Keratinocyte (primary cell): ENCODE data around the gene DDX42. TPM values are rescaled to one million over a fixed set of nuclear protein-coding genes. Genes with fewer than 3 reads are reported as not detected.

Source experiments
- DNase-seq: peaks from one replicate; pipeline ENCODE4 v3.0.0-alpha.2; 2011; ENCODE audit warnings: low read depth, missing footprints, low spot score
- FAIRE-seq: peaks from 2 replicates; lab custom pipeline; 2011; peaks lifted over from hg19 to GRCh38; lab: Jason Lieb, UNC
- H2AFZ ChIP-seq: 2 replicates; pipeline ENCODE4 v1.6.0; 2012; ENCODE audit warnings: low read length, control low read depth, inconsistent platforms; ENCODE audit not compliant: control insufficient read depth
- H3K27ac ChIP-seq: 2 replicates; pipeline ENCODE4 v1.5.1; 2011; ENCODE audit warnings: low read length; ENCODE audit not compliant: control insufficient read depth, insufficient read depth
- H3K27me3 ChIP-seq: 3 replicates; pipeline ENCODE4 v1.6.0; 2011; ENCODE audit warnings: low read length; ENCODE audit not compliant: control insufficient read depth, insufficient read depth; ENCODE audit errors: extremely low read depth
- H3K36me3 ChIP-seq, 2 experiments: 2 replicates in 1 of 2; 3 replicates in 1 of 2; pipeline ENCODE4 v1.5.1; 2011; ENCODE audit warnings: low read length in 2 of 2, mild to moderate bottlenecking in 1 of 2; ENCODE audit not compliant: control insufficient read depth in 2 of 2, insufficient read depth in 2 of 2; ENCODE audit errors: extremely low read depth in 1 of 2
- H3K4me1 ChIP-seq: 3 replicates; pipeline ENCODE4 v1.5.1; 2011; ENCODE audit warnings: low read length; ENCODE audit not compliant: control insufficient read depth, insufficient read depth; ENCODE audit errors: extremely low read depth
- H3K4me2 ChIP-seq: 3 replicates; pipeline ENCODE4 v1.6.0; 2011; ENCODE audit warnings: low read depth, low read length; ENCODE audit not compliant: control insufficient read depth, insufficient read depth; ENCODE audit errors: extremely low read depth
- H3K4me3 ChIP-seq, 3 experiments: fragments of 200-600 bp in 1 of 3; sonication (generic) in 1 of 3; 2 replicates in 2 of 3; 3 replicates in 1 of 3; pipeline ENCODE4 v1.5.1; 2011 to 2016; ENCODE audit warnings: low read length in 3 of 3, mild to moderate bottlenecking in 3 of 3, control low read depth in 2 of 3, inconsistent platforms in 1 of 3, low read depth in 1 of 3, mixed read lengths in 1 of 3, mixed run types in 1 of 3, moderate library complexity in 1 of 3; ENCODE audit not compliant: control insufficient read depth in 2 of 3, insufficient read depth in 2 of 3; ENCODE audit errors: extremely low read depth in 1 of 3
- H3K79me2 ChIP-seq: 2 replicates; pipeline ENCODE4 v1.6.0; 2012; ENCODE audit warnings: low read length; ENCODE audit not compliant: control insufficient read depth, insufficient read depth
- H3K9ac ChIP-seq: 3 replicates; pipeline ENCODE4 v1.6.0; 2011; ENCODE audit warnings: low read length; ENCODE audit not compliant: control insufficient read depth, insufficient read depth; ENCODE audit errors: extremely low read depth
- H3K9me1 ChIP-seq: 3 replicates; pipeline ENCODE4 v1.6.0; 2011; ENCODE audit warnings: low read length; ENCODE audit not compliant: control insufficient read depth, insufficient read depth; ENCODE audit errors: extremely low read depth
- H3K9me3 ChIP-seq: 2 replicates; pipeline ENCODE4 v1.5.1; 2012; ENCODE audit warnings: low read depth, low read length; ENCODE audit not compliant: control insufficient read depth
- H4K20me1 ChIP-seq: 3 replicates; pipeline ENCODE4 v1.6.0; 2011; ENCODE audit warnings: low read length; ENCODE audit not compliant: control insufficient read depth, insufficient read depth; ENCODE audit errors: extremely low read depth
- CTCF ChIP-seq, 3 experiments: IDR thresholded peaks in 1 of 3; conservative IDR thresholded peaks in 1 of 3; optimal IDR thresholded peaks in 1 of 3; 2 replicates in 2 of 3; 3 replicates in 1 of 3; pipeline versions ENCODE3 to v1.5.1; 2011; ENCODE audit warnings: low read length in 3 of 3, mild to moderate bottlenecking in 3 of 3, moderate library complexity in 2 of 3, control low read depth in 1 of 3, inconsistent platforms in 1 of 3; ENCODE audit not compliant: insufficient read depth in 2 of 3; ENCODE audit errors: extremely low read depth in 1 of 3
- EZH2 ChIP-seq: IDR thresholded peaks from one replicate; pipeline ENCODE4 v1.6.1; 2012; ENCODE audit warnings: inconsistent platforms, mild to moderate bottlenecking, low read length, moderate library complexity
- dilution Hi-C: fragments of 300-500 bp; cut with MboI; formaldehyde crosslinking; loops from one replicate; pipeline ENCODE4 v1.7.0; 2020; ENCODE audit warnings: low sequenced_read_pairs; ENCODE audit not compliant: extremely low pct_ligation_motif_present
- polyA plus RNA-seq, 5 experiments: library from polyadenylated mRNA; depleted of rRNA in 3 of 5; stranded (reverse) in 3 of 5; stranded (forward) in 1 of 5; unstranded in 1 of 5; fragments of >200 nt; gene quantifications; 1 replicate in 1 of 5; 2 replicates in 3 of 5; 3 replicates in 1 of 5; pipeline versions ENCODE4 v1.2.1 to v1.2.3, GENCODE V29; 2011 to 2012; ENCODE audit warnings: missing spikeins in 2 of 5, low read depth in 1 of 5, low replicate concordance in 1 of 5

The DDX42 gene
- polyA plus RNA-seq, 1 donor (not counting 4 experiments of a cell fraction or from before 2014, with no cell fraction given) = 116 TPM

- H3K9me1 ChIP-seq = no peaks in the 10 kb centered on the region
- dilution Hi-C loops = no loop called here
- no peak overlapping the region for H2AFZ ChIP-seq
- no peak overlapping the region for H3K27ac ChIP-seq
- no peak overlapping the region for H3K4me2 ChIP-seq
- no peak overlapping the region for H3K4me3 ChIP-seq
- FAIRE-seq = no peak
- no peaks in the 10 kb centered on the region for H3K27me3 ChIP-seq
- H4K20me1 ChIP-seq = no peaks in the 10 kb centered on the region
- no peaks in the 10 kb centered on the region for H3K79me2 ChIP-seq
- no peak overlapping the region for H3K9ac ChIP-seq
- H3K9me3 ChIP-seq = no peaks in the 10 kb centered on the region
- no peak for TF ChIP-seq CTCF (optimal IDR thresholded peaks at IDR 0.05 in 1 of 3, IDR thresholded peaks at IDR 0.05 in 1 of 3, conservative IDR thresholded peaks at IDR 0.05 in 1 of 3; ENCODE audit: extremely low read depth in 1 of 3, insufficient read depth in 2 of 3, low read length in 3 of 3)
- DNase-seq = no peak
- H3K36me3 ChIP-seq = peaks cover 18 to 40% of the 10 kb centered on the region in 2 experiments
- no peaks in the 10 kb centered on the region for H3K4me1 ChIP-seq
Measured at GRCh38 chr17:63752707-63753106, 21.3 kb upstream of the DDX42 start.

GRCh38 chr17:63753215-63753614 is 20.8 kb upstream of the DDX42 start:
- no peak overlapping the region for H3K4me3 ChIP-seq
- no peak overlapping the region for H3K4me2 ChIP-seq
- H2AFZ ChIP-seq = no peak overlapping the region
- no peaks in the 10 kb centered on the region for H4K20me1 ChIP-seq
- no peaks in the 10 kb centered on the region for H3K9me3 ChIP-seq
- H3K9ac ChIP-seq = no peak overlapping the region
- H3K9me1 ChIP-seq = no peaks in the 10 kb centered on the region
- no peak for DNase-seq
- TF ChIP-seq CTCF (optimal IDR thresholded peaks at IDR 0.05 in 1 of 3, IDR thresholded peaks at IDR 0.05 in 1 of 3, conservative IDR thresholded peaks at IDR 0.05 in 1 of 3; ENCODE audit: extremely low read depth in 1 of 3, insufficient read depth in 2 of 3, low read length in 3 of 3) (no peak), EZH2 (no peak)
- no peak for FAIRE-seq
- no peaks in the 10 kb centered on the region for H3K79me2 ChIP-seq
- H3K36me3 ChIP-seq = peaks cover 20 to 45% of the 10 kb centered on the region in 2 experiments
- dilution Hi-C loops = no loop called here
- no peaks in the 10 kb centered on the region for H3K4me1 ChIP-seq
- H3K27me3 ChIP-seq = no peaks in the 10 kb centered on the region
- no peak overlapping the region for H3K27ac ChIP-seq
